PC-3 (cell line): ENCODE measurements around the gene TEAD4. TPM values are rescaled to one million over a fixed set of nuclear protein-coding genes. Genes with fewer than 3 reads are reported as not detected.

Source experiments
- ATAC-seq: fragments of 200-7000 bp; cut with Tn5 transposase; 2 replicates; pipeline ENCODE4 v1.9.1; 2020; ENCODE audit warnings: mild to moderate bottlenecking, moderate library complexity
- BruUV-seq: library from RNA; stranded (reverse); fragments of 400-500 nt; replicated peaks from 2 replicates; lab custom pipeline; 2021; lab: Mats Ljungman, UMichigan
- CTCF ChIA-PET: fragments of 300-600 bp; sonication (Branson Sonifier 250); formaldehyde crosslinking; loops from one replicate; lab custom pipeline; 2022; ENCODE audit warnings: antibody characterized with exemption; lab: Charles Lee
- POLR2A ChIA-PET: fragments of 300-600 bp; sonication (Branson Sonifier 250); formaldehyde crosslinking; loops from one replicate; lab custom pipeline; 2022; ENCODE audit warnings: antibody characterized with exemption; ENCODE audit not compliant: unreplicated experiment; lab: Charles Lee
- DNase-seq: peaks from one replicate; pipeline ENCODE4 v3.0.0-alpha.2; 2015
- H2AFZ ChIP-seq: fragments of 300-600 bp; sonication (generic); 2 replicates; pipeline ENCODE4 v1.6.0; 2016; ENCODE audit warnings: antibody characterized with exemption, low read length
- H3F3A ChIP-seq: fragments of 300-600 bp; sonication (generic); one replicate; pipeline ENCODE4 v1.6.0; 2017; ENCODE audit warnings: antibody characterized with exemption, low read length, control low read depth, mild to moderate bottlenecking; ENCODE audit not compliant: unreplicated experiment
- H3K27ac ChIP-seq: fragments of 300-600 bp; sonication (generic); 2 replicates; pipeline ENCODE4 v1.5.1; 2016; ENCODE audit warnings: mild to moderate bottlenecking, low read length
- H3K27me3 ChIP-seq: fragments of 300-600 bp; sonication (generic); 2 replicates; pipeline ENCODE4 v1.6.1; 2016; ENCODE audit warnings: low read length, mixed read lengths
- H3K36me3 ChIP-seq: fragments of 300-600 bp; sonication (generic); 2 replicates; pipeline ENCODE4 v1.6.1; 2016; ENCODE audit warnings: low read depth, mixed run types, low read length, mixed read lengths
- H3K4me1 ChIP-seq: fragments of 300-600 bp; sonication (generic); 2 replicates; pipeline ENCODE4 v1.5.1; 2016; ENCODE audit warnings: low read length; ENCODE audit not compliant: insufficient read depth
- H3K4me2 ChIP-seq: fragments of 300-600 bp; sonication (generic); 2 replicates; pipeline ENCODE4 v1.6.0; 2016; ENCODE audit warnings: low read length
- H3K4me3 ChIP-seq: fragments of 300-600 bp; sonication (generic); 2 replicates; pipeline ENCODE4 v1.5.1; 2016; ENCODE audit warnings: mild to moderate bottlenecking, low read length, mixed read lengths
- H3K79me2 ChIP-seq: fragments of 300-600 bp; sonication (generic); 2 replicates; pipeline ENCODE4 v1.6.1; 2017; ENCODE audit warnings: low read length, mixed read lengths
- H3K9ac ChIP-seq: fragments of 300-600 bp; sonication (generic); 2 replicates; pipeline ENCODE4 v1.6.0; 2016; ENCODE audit warnings: mild to moderate bottlenecking, low read length
- H3K9me2 ChIP-seq: fragments of 300-600 bp; sonication (generic); replicated peaks from 2 replicates; pipeline ENCODE4 v1.6.1; 2016; ENCODE audit warnings: mixed run types, low read length, mixed read lengths
- H3K9me3 ChIP-seq: fragments of 300-600 bp; sonication (generic); 2 replicates; pipeline ENCODE4 v1.6.1; 2016; ENCODE audit warnings: low read length, mixed read lengths
- H4K20me1 ChIP-seq: fragments of 300-600 bp; sonication (generic); 2 replicates; pipeline ENCODE4 v1.6.1; 2016; ENCODE audit warnings: low read length, mixed read lengths
- EZH2 ChIP-seq: fragments of 300-600 bp; sonication (generic); IDR thresholded peaks from one replicate; pipeline ENCODE4 v1.6.1; 2017; ENCODE audit warnings: antibody characterized with exemption, mild to moderate bottlenecking, low read length; ENCODE audit not compliant: unreplicated experiment
- EZH2phosphoT487 ChIP-seq: fragments of 300-600 bp; sonication (generic); IDR thresholded peaks from 2 replicates; pipeline ENCODE4 v1.6.1; 2018; ENCODE audit warnings: mild to moderate bottlenecking, antibody characterized with exemption, low read length, borderline replicate concordance
- intact Hi-C: fragments of 100-400 bp; cut with micrococcal nuclease; formaldehyde crosslinking; loops from 2 replicates; pipeline ENCODE4 v1.9.0; 2023
- total RNA-seq: library from RNA; depleted of rRNA; stranded (reverse); fragments of >200 nt; gene quantifications from 2 replicates; pipeline ENCODE4 v1.2.3, GENCODE V29; 2014
- TF ChIP-seq, protein P1 (sequence below): fragments of 300-600 bp; sonication (generic); conservative IDR thresholded peaks from 2 replicates; pipeline ENCODE4 v1.5.1; 2017; ENCODE audit warnings: antibody characterized with exemption, low read depth, mild to moderate bottlenecking, low read length

Gene TEAD4
- total RNA-seq, 1 experiment from 2014 or later = 22.3 TPM

DNA sequence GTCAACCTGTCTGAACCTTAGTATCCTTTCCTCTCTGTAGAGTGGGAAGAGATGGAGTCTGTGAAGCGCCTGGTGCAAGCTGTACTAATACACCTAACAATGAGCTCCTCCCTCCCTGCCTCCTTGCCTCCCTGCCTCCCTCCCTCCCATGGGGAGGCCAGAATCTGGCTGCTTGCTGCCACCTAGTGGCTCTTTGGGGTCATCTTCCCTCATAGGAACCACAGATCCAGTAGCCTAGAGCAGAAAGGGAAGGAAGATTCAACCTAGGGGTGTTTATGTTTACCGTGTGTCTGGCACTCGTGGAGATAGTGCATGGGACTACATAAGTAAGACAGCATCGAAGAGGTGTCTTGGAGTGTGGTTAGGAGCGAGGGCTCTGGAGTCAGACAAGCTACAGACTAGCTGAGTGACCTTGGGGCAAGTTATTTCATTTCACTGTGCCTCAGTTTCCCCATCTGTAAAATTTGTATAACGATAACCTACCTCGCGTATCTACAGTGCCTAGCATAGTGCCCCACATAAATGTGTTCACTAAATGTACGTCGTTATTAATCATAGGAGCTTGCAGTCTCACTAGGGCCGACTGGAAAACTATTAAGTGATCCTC is 82.5 kb downstream of the TEAD4 start:
- ChIA-PET POLR2A (no interaction called here), CTCF (interaction anchor here (0.5 to 1.0 kb wide), 10 partner anchors 63 to 766 kb away, joined by 3 to 5 read pairs (median 3); partner anchors contain the start of gene TULP3)
- Histone ChIP-seq H3K4me2 (no peak overlapping the region), H3K27ac (no peak overlapping the region), H3K9me2 (no peaks in the 10 kb centered on the region), H3K9me3 (no peaks in the 10 kb centered on the region), H3F3A (no peaks in the 10 kb centered on the region), H2AFZ (no peak overlapping the region), H3K36me3 (no peaks in the 10 kb centered on the region), H3K27me3 (no peaks in the 10 kb centered on the region), H3K4me3 (no peak overlapping the region), H3K4me1 (no peaks in the 10 kb centered on the region; the same call in 1 of the 2 replicates), H3K79me2 (no peaks in the 10 kb centered on the region), H3K9ac (no peak overlapping the region), H4K20me1 (no peaks in the 10 kb centered on the region)
- peak; percentile 91 for ATAC-seq
- BruUV-seq = no TSS peak
- DNase-seq = peak; percentile 85
- TF ChIP-seq, protein P1, sequence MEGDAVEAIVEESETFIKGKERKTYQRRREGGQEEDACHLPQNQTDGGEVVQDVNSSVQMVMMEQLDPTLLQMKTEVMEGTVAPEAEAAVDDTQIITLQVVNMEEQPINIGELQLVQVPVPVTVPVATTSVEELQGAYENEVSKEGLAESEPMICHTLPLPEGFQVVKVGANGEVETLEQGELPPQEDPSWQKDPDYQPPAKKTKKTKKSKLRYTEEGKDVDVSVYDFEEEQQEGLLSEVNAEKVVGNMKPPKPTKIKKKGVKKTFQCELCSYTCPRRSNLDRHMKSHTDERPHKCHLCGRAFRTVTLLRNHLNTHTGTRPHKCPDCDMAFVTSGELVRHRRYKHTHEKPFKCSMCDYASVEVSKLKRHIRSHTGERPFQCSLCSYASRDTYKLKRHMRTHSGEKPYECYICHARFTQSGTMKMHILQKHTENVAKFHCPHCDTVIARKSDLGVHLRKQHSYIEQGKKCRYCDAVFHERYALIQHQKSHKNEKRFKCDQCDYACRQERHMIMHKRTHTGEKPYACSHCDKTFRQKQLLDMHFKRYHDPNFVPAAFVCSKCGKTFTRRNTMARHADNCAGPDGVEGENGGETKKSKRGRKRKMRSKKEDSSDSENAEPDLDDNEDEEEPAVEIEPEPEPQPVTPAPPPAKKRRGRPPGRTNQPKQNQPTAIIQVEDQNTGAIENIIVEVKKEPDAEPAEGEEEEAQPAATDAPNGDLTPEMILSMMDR = peak; percentile 64
- TF ChIP-seq EZH2 = no peak
- intact Hi-C loops = loop anchor here (5.0 kb wide), 1 partner anchor 154 kb away; no protein-coding TSS in a partner anchor

DNA sequence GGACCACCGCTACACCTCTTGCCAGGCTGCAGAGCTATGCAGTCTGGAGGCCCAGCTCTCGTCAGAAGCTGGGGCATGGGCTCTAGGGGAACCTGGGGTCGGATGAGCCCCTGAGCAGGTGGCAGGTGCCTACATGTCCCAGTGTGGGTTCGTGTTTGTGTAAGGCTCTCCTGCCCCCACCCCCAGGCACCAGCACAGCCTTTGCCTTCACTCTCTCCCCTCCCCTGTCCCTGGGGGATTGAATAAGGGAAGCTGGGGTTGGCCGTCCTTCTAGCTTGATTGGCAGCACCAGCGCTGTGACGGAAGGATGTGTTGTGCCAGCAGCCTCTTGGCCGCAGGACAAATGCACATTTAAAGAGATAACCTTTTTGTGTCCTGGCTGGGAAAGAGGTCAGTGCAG is 83.2 kb downstream of the TEAD4 start:
- Histone ChIP-seq H3K4me2 (no peak overlapping the region), H3K4me1 (no peaks in the 10 kb centered on the region; the same call in 1 of the 2 replicates), H2AFZ (no peak overlapping the region), H3K79me2 (no peaks in the 10 kb centered on the region), H3K4me3 (no peak overlapping the region), H3K9me2 (no peaks in the 10 kb centered on the region), H3K36me3 (no peaks in the 10 kb centered on the region), H3K27me3 (no peaks in the 10 kb centered on the region), H3K27ac (no peak overlapping the region), H4K20me1 (no peaks in the 10 kb centered on the region), H3F3A (no peaks in the 10 kb centered on the region), H3K9me3 (no peaks in the 10 kb centered on the region), H3K9ac (no peak overlapping the region)
- TF ChIP-seq EZH2phosphoT487 = no peak
- TF ChIP-seq, protein P1 = no peak
- TF ChIP-seq EZH2 = no peak
- CTCF ChIA-PET = no interaction called here
- no peak for ATAC-seq
- intact Hi-C loops = loop anchor here (5.0 kb wide), 1 partner anchor 155 kb away; no protein-coding TSS in a partner anchor
- no TSS peak for BruUV-seq
- POLR2A ChIA-PET = no interaction called here
- no peak for DNase-seq

DNA sequence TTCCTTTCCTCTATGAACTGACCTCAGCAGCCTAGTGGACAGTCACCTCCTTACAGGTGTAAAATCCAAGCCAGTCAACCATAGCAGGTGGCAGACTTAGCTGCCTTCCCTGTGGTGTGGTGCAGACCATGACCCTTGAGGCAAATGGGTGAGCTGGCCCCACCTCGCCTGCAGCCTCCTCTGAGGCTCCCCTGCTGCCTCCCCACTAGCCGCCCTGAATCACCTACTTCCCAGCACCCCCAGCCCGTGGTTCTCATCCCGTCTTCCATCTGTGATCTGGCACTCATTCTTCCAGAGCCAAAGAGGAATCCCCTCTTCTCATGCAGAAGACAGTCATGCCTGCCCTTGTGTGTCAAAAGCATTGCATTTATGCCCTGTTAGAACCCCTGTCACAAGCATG is 83.6 kb downstream of the TEAD4 start:
- H3K36me3 ChIP-seq = no peaks in the 10 kb centered on the region
- no peak overlapping the region for H3K9ac ChIP-seq
- no peaks in the 10 kb centered on the region for H3K27me3 ChIP-seq
- CTCF ChIA-PET = no interaction called here
- DNase-seq (no peak), ATAC-seq (no peak)
- no peak overlapping the region for H3K4me3 ChIP-seq
- H3K9me2 ChIP-seq = no peaks in the 10 kb centered on the region
- H3K4me2 ChIP-seq = no peak overlapping the region
- H3K9me3 ChIP-seq = no peaks in the 10 kb centered on the region
- no peak overlapping the region for H2AFZ ChIP-seq
- no peaks in the 10 kb centered on the region for H4K20me1 ChIP-seq
- H3K4me1 ChIP-seq = no peaks in the 10 kb centered on the region; the same call in 1 of the 2 replicates
- intact Hi-C loops = loop anchor here (5.0 kb wide), 1 partner anchor 156 kb away; no protein-coding TSS in a partner anchor
- BruUV-seq = no TSS peak
- POLR2A ChIA-PET = no interaction called here
- H3F3A ChIP-seq = no peaks in the 10 kb centered on the region
- no peaks in the 10 kb centered on the region for H3K79me2 ChIP-seq
- TF ChIP-seq EZH2phosphoT487 (no peak), EZH2 (no peak)
- TF ChIP-seq, protein P1 = no peak
- no peak overlapping the region for H3K27ac ChIP-seq
